Gastrocnemius medialis (tissue), 4 donors: ENCODE data around the gene TRAPPC2L. TPM values are rescaled to one million over a fixed set of nuclear protein-coding genes. Genes with fewer than 3 reads are reported as not detected.

Experiments used
- ATAC-seq, 2 donors: fragments of 150-250 bp; one replicate each; pipeline ENCODE4 v1.9.1; 2016
- DNase-seq, 2 donors: peaks; one replicate each; pipeline ENCODE4 v3.0.0-alpha.2; 2019
- H3K27ac ChIP-seq, 4 donors: fragments of 200-600 bp; sonication (generic); 1 replicate in 1 of 4; 2 replicates in 3 of 4; pipeline ENCODE4 v1.5.1; 2016 to 2018; ENCODE audit warnings: mild to moderate bottlenecking in 2 of 4, moderate library complexity in 1 of 4
- H3K27me3 ChIP-seq, 3 donors: fragments of 200-600 bp; sonication (generic) in 2 of 3; 1 replicate in 1 of 3; 2 replicates in 2 of 3; pipeline versions ENCODE4 v1.5.1 to v1.6.0; 2016 to 2019; ENCODE audit warnings: mild to moderate bottlenecking in 1 of 3, moderate library complexity in 1 of 3
- H3K36me3 ChIP-seq, 2 donors: fragments of 200-600 bp; sonication (generic) in 1 of 2; one replicate each; pipeline ENCODE4 v1.5.1; 2017 to 2018
- H3K4me1 ChIP-seq, 2 donors: fragments of 200-600 bp; sonication (generic) in 1 of 2; one replicate each; pipeline ENCODE4 v1.5.1; 2016 to 2017; ENCODE audit warnings: mild to moderate bottlenecking in 2 of 2
- H3K4me3 ChIP-seq, 4 donors: fragments of 200-600 bp; sonication (generic) in 3 of 4; 1 replicate in 1 of 4; 2 replicates in 3 of 4; pipeline ENCODE4 v1.5.1; 2016 to 2019; ENCODE audit warnings: mild to moderate bottlenecking in 2 of 4
- H3K9me3 ChIP-seq, 3 donors: fragments of 200-600 bp; sonication (generic) in 2 of 3; 1 replicate in 1 of 3; 2 replicates in 2 of 3; pipeline ENCODE4 v1.5.1; 2016 to 2019
- POLR2A ChIP-seq, 2 donors: fragments of 450-650 bp; IDR thresholded peaks; one replicate each; pipeline ENCODE4 v1.6.1; 2017; ENCODE audit warnings: antibody characterized with exemption in 2 of 2, mild to moderate bottlenecking in 2 of 2, moderate library complexity in 2 of 2
- in situ Hi-C, 4 donors: fragments of 200-750 bp; cut with MboI; loops; one replicate each; pipeline versions ENCODE4 v1.15.0 to v1.8.0; 2017; ENCODE audit warnings: low sequenced_read_pairs in 4 of 4
- intact Hi-C: fragments of 100-400 bp; cut with DNase I; formaldehyde crosslinking; loops from one replicate; pipeline ENCODE4 v1.15.1; 2023; ENCODE audit warnings: low total_unique reads
- total RNA-seq, 4 donors: library from RNA; depleted of rRNA; stranded (reverse); fragments of >200 nt; gene quantifications; one replicate each; pipeline versions ENCODE4 v1.1.0 to v1.2.3, GENCODE V29; 2016
- TF ChIP-seq, protein P1 (sequence below), 5 experiments: fragments of 450-650 bp in 3 of 5; fragments of 200-600 bp in 2 of 5; sonication (generic) in 2 of 5; IDR thresholded peaks in 4 of 5; conservative IDR thresholded peaks in 1 of 5; 1 replicate in 4 of 5; 2 replicates in 1 of 5; pipeline ENCODE4 v1.5.1; 2016 to 2019; ENCODE audit warnings: antibody characterized with exemption in 5 of 5, mild to moderate bottlenecking in 3 of 5, moderate library complexity in 3 of 5

Gene TRAPPC2L
- total RNA-seq, 4 donors from 2014 or later = 17.8 to 27.9 (median 20.5) TPM

DNA sequence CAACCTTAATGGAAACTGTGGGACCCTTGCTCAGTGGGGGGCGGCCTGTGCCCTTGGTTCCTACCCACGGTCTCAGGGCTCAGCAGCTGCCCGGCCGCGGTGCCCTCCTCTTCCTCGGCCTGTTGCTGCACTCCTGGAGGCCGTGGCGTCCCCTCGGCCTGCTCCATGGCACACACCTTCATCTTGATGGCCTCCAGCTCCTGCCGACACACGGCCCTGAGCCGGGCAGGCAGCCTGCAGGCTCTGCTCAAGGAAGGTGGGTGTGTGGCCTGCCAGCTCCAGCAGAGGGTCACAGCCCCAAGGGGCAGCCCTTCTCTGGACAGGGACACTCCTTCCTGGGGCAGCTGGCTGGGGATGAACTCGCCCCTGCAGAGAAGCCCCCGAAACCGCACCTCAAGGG is 8.8 kb downstream of the TRAPPC2L start:
- Histone ChIP-seq H3K9me3 (no peaks in the 10 kb centered on the region), H3K4me1 (no peaks in the 10 kb centered on the region), H3K4me3 (no peak overlapping the region), H3K27me3 (no peaks in the 10 kb centered on the region), H3K27ac (no peak overlapping the region), H3K36me3 (peaks cover 0 to 23% of the 10 kb centered on the region in 2 donors)
- intact Hi-C loops (no loop called here), in situ Hi-C loops (loop anchor here in 1 of 4 donors (25.0 kb wide), 1 partner anchor 347 kb away; the partner anchor contains the start of genes SLC22A31 and ZNF778)
- TF ChIP-seq POLR2A (IDR thresholded peaks at IDR 0.05) = no peak
- TF ChIP-seq, protein P1, sequence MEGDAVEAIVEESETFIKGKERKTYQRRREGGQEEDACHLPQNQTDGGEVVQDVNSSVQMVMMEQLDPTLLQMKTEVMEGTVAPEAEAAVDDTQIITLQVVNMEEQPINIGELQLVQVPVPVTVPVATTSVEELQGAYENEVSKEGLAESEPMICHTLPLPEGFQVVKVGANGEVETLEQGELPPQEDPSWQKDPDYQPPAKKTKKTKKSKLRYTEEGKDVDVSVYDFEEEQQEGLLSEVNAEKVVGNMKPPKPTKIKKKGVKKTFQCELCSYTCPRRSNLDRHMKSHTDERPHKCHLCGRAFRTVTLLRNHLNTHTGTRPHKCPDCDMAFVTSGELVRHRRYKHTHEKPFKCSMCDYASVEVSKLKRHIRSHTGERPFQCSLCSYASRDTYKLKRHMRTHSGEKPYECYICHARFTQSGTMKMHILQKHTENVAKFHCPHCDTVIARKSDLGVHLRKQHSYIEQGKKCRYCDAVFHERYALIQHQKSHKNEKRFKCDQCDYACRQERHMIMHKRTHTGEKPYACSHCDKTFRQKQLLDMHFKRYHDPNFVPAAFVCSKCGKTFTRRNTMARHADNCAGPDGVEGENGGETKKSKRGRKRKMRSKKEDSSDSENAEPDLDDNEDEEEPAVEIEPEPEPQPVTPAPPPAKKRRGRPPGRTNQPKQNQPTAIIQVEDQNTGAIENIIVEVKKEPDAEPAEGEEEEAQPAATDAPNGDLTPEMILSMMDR (IDR thresholded peaks at IDR 0.05 in 4 of 5, conservative IDR thresholded peaks at IDR 0.05 in 1 of 5) = no peak
- ATAC-seq (no peak), DNase-seq (no peak)

DNA sequence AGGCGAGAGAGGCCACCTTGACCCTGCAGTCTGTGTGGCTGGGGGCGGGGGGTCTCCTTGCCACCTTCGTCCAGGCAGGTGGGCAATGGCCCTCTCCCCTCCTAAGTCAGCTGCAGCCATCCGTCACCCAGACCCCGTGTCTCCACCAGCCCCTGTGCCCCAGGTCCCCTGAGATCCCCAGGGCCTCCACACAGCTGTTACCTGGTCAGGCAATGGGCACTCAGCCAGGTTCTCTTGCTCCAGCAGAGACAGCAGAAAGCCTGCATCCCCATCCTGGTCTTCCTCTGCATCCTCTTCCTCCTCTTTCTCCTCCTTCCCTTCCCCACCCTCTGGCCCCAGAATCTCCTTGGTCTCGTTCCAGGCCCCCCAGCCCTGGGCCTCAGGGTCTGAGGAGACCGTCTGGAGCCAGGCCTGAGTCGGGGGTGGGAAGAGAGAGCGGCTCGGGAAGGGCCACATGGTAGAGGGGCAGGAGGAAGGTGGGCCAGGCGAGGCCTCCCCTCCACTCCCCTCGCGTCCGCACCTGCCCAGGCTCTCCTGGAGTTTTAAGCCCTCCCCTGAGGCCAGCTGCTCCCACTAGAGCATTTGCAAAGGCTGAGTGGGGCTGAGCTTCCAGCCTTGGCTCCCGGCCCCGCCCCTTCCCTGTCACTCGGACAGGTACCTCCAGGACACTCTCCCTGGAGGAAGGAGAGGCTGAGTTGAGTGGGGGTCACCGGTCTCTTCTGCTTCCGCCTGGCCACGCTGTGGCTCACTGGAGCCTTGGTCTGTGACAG is 9.4 kb downstream of the TRAPPC2L start, which contains the start of gene PABPN1L:
Gene PABPN1L, minus strand, starts transcription at position 510 of the 770 bp plus-strand sequence. Its CDS starts 54 bp downstream, at position 456.
- ATAC-seq (no peak), DNase-seq (no peak)
- Histone ChIP-seq H3K27ac (no peak within 1 kb of the TSS), H3K4me1 (no peaks in the 10 kb centered on the region), H3K4me3 (no peak within 1 kb of the TSS), H3K36me3 (peaks cover 0 to 17% of the 10 kb centered on the region in 2 donors), H3K27me3 (no peaks in the 10 kb centered on the region), H3K9me3 (no peaks in the 10 kb centered on the region)
- in situ Hi-C loops (loop anchor here in 1 of 4 donors (25.0 kb wide), 1 partner anchor 346 kb away; the partner anchor contains the start of genes SLC22A31 and ZNF778), intact Hi-C loops (no loop called here)
- TF ChIP-seq POLR2A (IDR thresholded peaks at IDR 0.05) = no peak
- TF ChIP-seq, protein P1 (IDR thresholded peaks at IDR 0.05 in 4 of 5, conservative IDR thresholded peaks at IDR 0.05 in 1 of 5) = no peak

DNA sequence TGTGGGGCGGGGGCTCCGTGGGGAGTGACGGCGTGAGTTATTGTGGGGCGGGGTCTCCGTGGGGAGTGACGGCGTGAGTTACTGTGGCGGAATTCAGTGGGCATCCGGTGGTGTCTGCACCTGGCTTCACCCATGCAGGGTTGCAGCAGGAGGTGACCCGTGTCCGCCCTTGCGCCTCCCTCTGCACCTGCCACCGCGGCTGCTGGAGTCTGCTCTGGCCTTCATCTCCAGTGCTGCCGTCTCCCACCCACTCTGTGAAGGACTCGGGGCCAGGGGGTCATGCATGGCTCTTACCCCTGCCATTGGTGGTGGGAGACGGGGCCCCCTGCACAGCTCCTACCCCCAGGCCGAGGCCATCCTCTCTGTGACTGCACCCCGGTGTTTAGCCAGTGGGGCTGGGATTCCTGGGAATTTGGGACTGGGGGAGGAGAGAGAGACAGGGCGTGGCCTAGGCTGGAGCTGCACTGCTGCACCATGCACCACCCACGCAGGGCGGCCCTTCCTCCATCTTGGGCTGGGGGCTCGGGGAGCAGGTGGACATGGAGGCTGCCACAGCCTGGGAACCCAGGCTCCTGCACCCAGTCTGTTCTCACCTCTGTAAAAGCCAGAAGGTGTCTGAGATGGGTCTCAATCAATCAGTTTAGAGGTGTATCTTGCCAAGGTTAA is 10.8 kb downstream of the TRAPPC2L start:
- no peaks in the 10 kb centered on the region for H3K27me3 ChIP-seq
- DNase-seq = no peak
- no peaks in the 10 kb centered on the region for H3K9me3 ChIP-seq
- TF ChIP-seq POLR2A (IDR thresholded peaks at IDR 0.05) = no peak
- TF ChIP-seq, protein P1 (IDR thresholded peaks at IDR 0.05 in 4 of 5, conservative IDR thresholded peaks at IDR 0.05 in 1 of 5) = no peak
- H3K36me3 ChIP-seq = peaks cover 0 to 4% of the 10 kb centered on the region in 2 donors
- in situ Hi-C loops = loop anchor here in 1 of 4 donors (25.0 kb wide), 1 partner anchor 345 kb away; the partner anchor contains the start of genes SLC22A31 and ZNF778
- H3K4me1 ChIP-seq = no peaks in the 10 kb centered on the region
- no peak overlapping the region for H3K4me3 ChIP-seq
- intact Hi-C loops = no loop called here
- no peak for ATAC-seq
- no peak overlapping the region for H3K27ac ChIP-seq

DNA sequence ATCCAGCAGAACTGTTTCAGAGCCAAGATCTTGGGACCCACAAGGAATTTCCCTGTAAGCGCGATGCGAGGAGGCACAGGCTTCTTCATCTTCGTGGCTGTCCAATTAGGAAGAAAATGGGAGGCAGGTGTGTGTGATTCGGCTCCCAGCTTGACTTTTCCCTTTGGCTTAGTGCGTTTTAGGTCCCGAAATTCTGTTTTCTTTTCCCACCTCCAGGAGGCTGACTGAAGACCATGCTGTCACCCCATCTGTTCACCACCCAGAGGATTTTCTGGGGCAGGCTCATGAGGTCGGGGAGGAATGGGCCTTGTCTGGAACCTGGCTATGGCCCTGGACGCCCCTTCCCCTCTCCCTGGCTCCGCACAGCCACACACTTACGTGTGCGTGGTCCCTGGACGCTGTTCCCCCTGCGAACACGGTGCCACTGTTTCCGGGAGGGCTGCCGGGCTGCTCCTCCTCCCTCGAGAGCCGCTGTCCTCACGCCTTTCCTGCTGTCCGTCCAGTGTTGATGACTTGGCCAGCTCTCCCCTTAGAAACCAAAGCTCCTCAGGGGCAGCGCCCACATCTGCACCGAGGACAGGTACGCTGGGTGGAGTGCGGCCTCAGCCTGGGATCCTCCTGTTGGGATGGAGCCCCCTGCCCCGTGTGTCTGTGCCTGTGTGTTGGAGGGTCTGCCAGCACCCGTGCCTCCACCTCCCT is 12.2 kb downstream of the TRAPPC2L start:
- in situ Hi-C loops (loop anchor here in 1 of 4 donors (25.0 kb wide), 1 partner anchor 343 kb away; the partner anchor contains the start of genes SLC22A31 and ZNF778), intact Hi-C loops (no loop called here)
- DNase-seq = no peak
- Histone ChIP-seq H3K36me3 (no peaks in the 10 kb centered on the region), H3K9me3 (no peaks in the 10 kb centered on the region), H3K27me3 (no peaks in the 10 kb centered on the region), H3K27ac (no peak overlapping the region), H3K4me1 (no peaks in the 10 kb centered on the region), H3K4me3 (no peak overlapping the region)
- ATAC-seq = no peak
- TF ChIP-seq POLR2A (IDR thresholded peaks at IDR 0.05) = no peak
- TF ChIP-seq, protein P1 (IDR thresholded peaks at IDR 0.05 in 4 of 5, conservative IDR thresholded peaks at IDR 0.05 in 1 of 5) = no peak
